ENCODE results near the gene NAP1L1.

Gene NAP1L1

DNA sequence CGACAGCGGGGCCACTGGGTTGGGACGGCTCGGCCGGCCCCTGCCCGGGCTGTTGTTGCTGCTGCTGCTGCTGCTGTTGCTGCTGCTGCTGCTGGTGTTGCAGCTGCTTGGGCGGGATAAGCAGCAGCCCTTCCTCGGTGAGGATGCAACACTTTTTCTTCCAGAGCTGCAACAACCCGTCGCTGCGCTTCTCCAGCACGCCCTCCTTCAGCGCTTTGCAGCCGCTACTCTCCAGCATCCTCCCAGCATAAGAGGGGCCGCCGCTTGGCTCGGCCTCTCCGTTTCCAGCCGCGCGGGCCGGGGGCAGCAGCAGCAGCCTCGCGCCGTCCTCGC lies 53.4 kb downstream of the NAP1L1 start:
- Histone ChIP-seq H3K14ac (ENCODE audit: low read length) (no peak overlapping the region), H2AFZ (ENCODE audit: insufficient read depth, low read length, poor library complexity) (no peak overlapping the region), H4K91ac (ENCODE audit: low read depth, low read length) (no peak overlapping the region), H3K4ac (ENCODE audit: low read depth, low read length) (no peak overlapping the region), H3K36me3 (ENCODE audit: control insufficient read depth in 1 of 2, insufficient read depth in 2 of 2, low read length in 2 of 2) (no peaks in the 10 kb centered on the region), H4K8ac (ENCODE audit: low read depth, low read length) (no peak overlapping the region), H2AK5ac (ENCODE audit: low read length) (no peak overlapping the region), H3K4me3 (ENCODE audit: low read depth, low read length) (peak overlapping the region; percentile 82), H3K4me1 (ENCODE audit: control insufficient read depth in 1 of 2, insufficient read depth in 2 of 2, low read length in 2 of 2) (peaks cover 2 to 4% of the 10 kb centered on the region in 2 experiments), H3K23ac (ENCODE audit: low read length) (no peak overlapping the region), H3K4me2 (ENCODE audit: low read length) (peak overlapping the region; percentile 55), H3K9ac (ENCODE audit: low read length) (no peak overlapping the region), H3K79me2 (ENCODE audit: control insufficient read depth, insufficient read depth, low read length, poor library complexity) (peaks cover 13% of the 10 kb centered on the region), H3K9me3 (ENCODE audit: insufficient read depth, low read depth, low read length) (no peaks in the 10 kb centered on the region), H2BK120ac (ENCODE audit: insufficient read depth, low read length, poor library complexity) (no peak overlapping the region), H2BK12ac (ENCODE audit: low read length) (no peak overlapping the region), H4K12ac (ENCODE audit: low read depth, low read length) (no peak overlapping the region), H2BK5ac (ENCODE audit: low read depth, low read length, poor library complexity) (peak overlapping the region; percentile 35), H3K79me1 (ENCODE audit: low read length) (peaks cover 14% of the 10 kb centered on the region), H3K18ac (ENCODE audit: low read length) (peak overlapping the region; percentile 56), H3K27ac (ENCODE audit: low read depth, low read length) (peak overlapping the region; percentile 36), H3K27me3 (ENCODE audit: insufficient read depth, low read length) (no peaks in the 10 kb centered on the region)
- DNase-seq: no peak
- no CpG with 5 or more reads among the region's 26 CpGs for WGBS (ENCODE audit: extremely low coverage, insufficient coverage, insufficient read length)

DNA sequence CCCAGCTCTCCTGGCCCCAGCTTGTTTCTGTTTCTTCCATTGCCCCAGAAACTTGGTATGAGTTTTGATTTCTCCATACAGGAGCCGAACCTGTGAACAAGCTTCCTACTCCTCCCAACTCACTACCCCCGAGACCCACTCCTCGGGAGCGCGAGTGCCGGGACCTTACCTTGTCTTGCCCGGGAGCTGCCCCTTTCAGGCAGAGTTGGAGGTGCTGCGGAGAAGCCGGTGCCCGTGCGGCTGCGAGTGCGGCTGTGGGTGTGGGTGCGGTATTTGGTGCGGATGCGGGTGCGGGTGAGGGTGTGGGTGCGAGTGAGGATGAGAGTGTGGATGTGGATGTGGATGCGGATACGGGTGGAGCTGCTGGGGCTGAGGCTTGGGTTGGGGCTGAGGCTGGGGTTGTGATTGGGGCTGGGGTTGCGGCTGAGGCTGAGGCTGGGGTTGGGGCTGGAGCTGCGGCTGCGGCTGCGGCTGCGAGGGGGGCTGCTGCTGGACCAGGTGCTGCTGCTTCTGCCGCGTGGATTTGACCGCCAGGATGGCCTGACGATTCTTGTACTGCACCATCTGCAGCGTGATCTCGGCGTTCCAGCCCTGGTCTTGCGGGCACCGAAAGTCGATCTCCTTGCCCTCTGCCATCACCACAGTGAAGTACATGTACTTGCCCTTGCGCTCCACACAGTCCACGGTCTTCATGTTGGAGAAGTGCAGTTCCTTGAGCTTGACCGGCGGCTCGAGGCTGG lies 54.0 kb downstream of the NAP1L1 start:
- peak overlapping the region; percentile 18 for H2AFZ ChIP-seq (ENCODE audit: insufficient read depth, low read length, poor library complexity)
- DNase-seq: peak in 1 of 2 donors; percentile 58
- WGBS (ENCODE audit: extremely low coverage, insufficient coverage, insufficient read length): no CpG with 5 or more reads among the region's 40 CpGs
- H4K91ac ChIP-seq (ENCODE audit: low read depth, low read length): peak overlapping the region; percentile 34
- H3K23ac ChIP-seq (ENCODE audit: low read length): no peak overlapping the region
- peaks cover 13% of the 10 kb centered on the region for H3K79me2 ChIP-seq (ENCODE audit: control insufficient read depth, insufficient read depth, low read length, poor library complexity)
- H3K79me1 ChIP-seq (ENCODE audit: low read length): peaks cover 14% of the 10 kb centered on the region
- H3K18ac ChIP-seq (ENCODE audit: low read length): peak overlapping the region; percentile 56
- H3K27me3 ChIP-seq (ENCODE audit: insufficient read depth, low read length): no peaks in the 10 kb centered on the region
- H3K4me1 ChIP-seq (ENCODE audit: control insufficient read depth in 1 of 2, insufficient read depth in 2 of 2, low read length in 2 of 2): peaks cover 2 to 4% of the 10 kb centered on the region in 2 experiments
- H3K27ac ChIP-seq (ENCODE audit: low read depth, low read length): no peak overlapping the region
- H3K9ac ChIP-seq (ENCODE audit: low read length): peak overlapping the region; percentile 72
- peak overlapping the region; percentile 73 for H4K8ac ChIP-seq (ENCODE audit: low read depth, low read length)
- peak overlapping the region; percentile 44 for H3K4ac ChIP-seq (ENCODE audit: low read depth, low read length)
- peak overlapping the region; percentile 55 for H3K4me2 ChIP-seq (ENCODE audit: low read length)
- peak overlapping the region; percentile 46 for H3K14ac ChIP-seq (ENCODE audit: low read length)
- H3K4me3 ChIP-seq (ENCODE audit: low read depth, low read length): peak overlapping the region; percentile 82
- peak overlapping the region; percentile 11 for H2BK5ac ChIP-seq (ENCODE audit: low read depth, low read length, poor library complexity)
- H3K9me3 ChIP-seq (ENCODE audit: insufficient read depth, low read depth, low read length): no peaks in the 10 kb centered on the region
- peak overlapping the region; percentile 63 for H2BK12ac ChIP-seq (ENCODE audit: low read length)
- peak overlapping the region; percentile 52 for H2BK120ac ChIP-seq (ENCODE audit: insufficient read depth, low read length, poor library complexity)
- peak overlapping the region; percentile 4 for H4K12ac ChIP-seq (ENCODE audit: low read depth, low read length)
- no peak overlapping the region for H2AK5ac ChIP-seq (ENCODE audit: low read length)
- H3K36me3 ChIP-seq (ENCODE audit: control insufficient read depth in 1 of 2, insufficient read depth in 2 of 2, low read length in 2 of 2): no peaks in the 10 kb centered on the region

DNA sequence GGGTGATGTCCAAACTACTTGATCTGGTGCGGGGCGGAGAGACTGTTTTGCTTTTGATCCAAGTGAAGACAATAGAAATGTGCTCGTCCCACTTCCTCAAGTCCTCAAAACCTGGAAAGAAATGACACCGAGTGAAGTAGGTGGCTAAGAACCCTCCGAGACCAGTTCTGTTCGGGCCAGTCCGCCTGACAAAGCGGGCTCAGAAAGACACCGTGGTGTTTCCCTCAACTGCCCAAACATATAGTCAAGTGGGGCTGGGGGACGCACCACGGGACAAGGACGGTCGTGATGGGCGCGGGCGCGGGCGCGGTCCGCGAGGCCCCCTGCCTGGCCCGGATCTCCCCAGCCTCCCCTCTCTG lies 54.5 kb downstream of the NAP1L1 start:
- no peaks in the 10 kb centered on the region for H3K27me3 ChIP-seq (ENCODE audit: insufficient read depth, low read length)
- H3K4ac ChIP-seq (ENCODE audit: low read depth, low read length): peak overlapping the region; percentile 44
- peaks cover 13% of the 10 kb centered on the region for H3K79me2 ChIP-seq (ENCODE audit: control insufficient read depth, insufficient read depth, low read length, poor library complexity)
- no peak overlapping the region for H2AK5ac ChIP-seq (ENCODE audit: low read length)
- peak overlapping the region; percentile 34 for H4K91ac ChIP-seq (ENCODE audit: low read depth, low read length)
- WGBS (ENCODE audit: extremely low coverage, insufficient coverage, insufficient read length): no CpG with 5 or more reads among the region's 22 CpGs
- peak in 1 of 2 donors; percentile 42 for DNase-seq
- H2BK120ac ChIP-seq (ENCODE audit: insufficient read depth, low read length, poor library complexity): peak overlapping the region; percentile 52
- peak overlapping the region; percentile 55 for H3K4me2 ChIP-seq (ENCODE audit: low read length)
- H3K4me3 ChIP-seq (ENCODE audit: low read depth, low read length): peak overlapping the region; percentile 82
- H2BK5ac ChIP-seq (ENCODE audit: low read depth, low read length, poor library complexity): peak overlapping the region; percentile 11
- H4K12ac ChIP-seq (ENCODE audit: low read depth, low read length): peak overlapping the region; percentile 4
- H3K9me3 ChIP-seq (ENCODE audit: insufficient read depth, low read depth, low read length): no peaks in the 10 kb centered on the region
- no peak overlapping the region for H3K27ac ChIP-seq (ENCODE audit: low read depth, low read length)
- H3K18ac ChIP-seq (ENCODE audit: low read length): peak overlapping the region; percentile 56
- H4K8ac ChIP-seq (ENCODE audit: low read depth, low read length): peak overlapping the region; percentile 73
- H3K14ac ChIP-seq (ENCODE audit: low read length): peak overlapping the region; percentile 46
- H3K4me1 ChIP-seq (ENCODE audit: control insufficient read depth in 1 of 2, insufficient read depth in 2 of 2, low read length in 2 of 2): peaks cover 2 to 4% of the 10 kb centered on the region in 2 experiments
- H3K79me1 ChIP-seq (ENCODE audit: low read length): peaks cover 14% of the 10 kb centered on the region
- H2AFZ ChIP-seq (ENCODE audit: insufficient read depth, low read length, poor library complexity): peak overlapping the region; percentile 18
- H3K9ac ChIP-seq (ENCODE audit: low read length): peak overlapping the region; percentile 72
- H3K23ac ChIP-seq (ENCODE audit: low read length): no peak overlapping the region
- peak overlapping the region; percentile 63 for H2BK12ac ChIP-seq (ENCODE audit: low read length)
- no peaks in the 10 kb centered on the region for H3K36me3 ChIP-seq (ENCODE audit: control insufficient read depth in 1 of 2, insufficient read depth in 2 of 2, low read length in 2 of 2)

DNA sequence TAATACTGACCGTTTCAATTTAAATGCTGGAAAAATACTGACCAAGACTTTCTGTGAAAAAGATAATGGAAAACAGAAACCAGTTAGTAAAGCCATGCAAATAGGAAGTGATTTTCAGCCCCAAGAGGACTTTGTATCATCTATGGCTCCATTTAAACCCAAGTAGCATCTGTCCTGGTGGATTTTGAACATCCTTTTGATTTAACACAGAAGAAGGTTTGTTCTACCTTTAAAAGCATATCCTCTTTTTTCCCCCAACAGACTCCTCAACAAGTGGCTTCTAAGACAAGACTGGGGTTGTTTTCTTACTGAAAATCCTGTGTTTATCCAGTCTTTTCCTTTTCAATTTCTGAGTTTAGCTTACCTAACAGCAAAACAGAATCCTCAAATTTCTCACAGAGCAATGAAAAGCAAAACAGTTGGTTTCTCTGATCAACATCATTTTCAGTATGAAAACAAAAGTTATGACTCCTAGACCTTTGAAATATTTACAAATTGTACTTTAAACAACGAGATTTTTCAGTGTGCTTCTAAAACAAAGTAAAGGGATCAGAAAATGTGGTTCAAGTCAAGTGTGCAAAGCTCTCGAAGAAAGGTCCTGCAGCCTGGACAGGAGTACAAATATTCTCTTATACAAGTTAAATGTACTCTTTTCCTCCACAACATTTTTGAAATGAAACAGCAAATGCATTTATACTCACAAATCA lies 55.8 kb downstream of the NAP1L1 start:
- Histone ChIP-seq H3K4me1 (ENCODE audit: control insufficient read depth in 1 of 2, insufficient read depth in 2 of 2, low read length in 2 of 2) (peaks cover 2 to 4% of the 10 kb centered on the region in 2 experiments), H2AK5ac (ENCODE audit: low read length) (no peak overlapping the region), H2BK12ac (ENCODE audit: low read length) (no peak overlapping the region), H4K91ac (ENCODE audit: low read depth, low read length) (no peak overlapping the region), H3K9me3 (ENCODE audit: insufficient read depth, low read depth, low read length) (no peaks in the 10 kb centered on the region), H2BK120ac (ENCODE audit: insufficient read depth, low read length, poor library complexity) (no peak overlapping the region), H3K9ac (ENCODE audit: low read length) (no peak overlapping the region), H3K18ac (ENCODE audit: low read length) (no peak overlapping the region), H3K79me1 (ENCODE audit: low read length) (peaks cover 14% of the 10 kb centered on the region), H4K8ac (ENCODE audit: low read depth, low read length) (no peak overlapping the region), H3K79me2 (ENCODE audit: control insufficient read depth, insufficient read depth, low read length, poor library complexity) (peaks cover 13% of the 10 kb centered on the region), H3K4me3 (ENCODE audit: low read depth, low read length) (no peak overlapping the region), H3K4me2 (ENCODE audit: low read length) (peak overlapping the region; percentile 43), H2AFZ (ENCODE audit: insufficient read depth, low read length, poor library complexity) (no peak overlapping the region), H4K12ac (ENCODE audit: low read depth, low read length) (no peak overlapping the region), H3K23ac (ENCODE audit: low read length) (no peak overlapping the region), H2BK5ac (ENCODE audit: low read depth, low read length, poor library complexity) (no peak overlapping the region), H3K4ac (ENCODE audit: low read depth, low read length) (no peak overlapping the region), H3K27ac (ENCODE audit: low read depth, low read length) (no peak overlapping the region), H3K27me3 (ENCODE audit: insufficient read depth, low read length) (no peaks in the 10 kb centered on the region), H3K14ac (ENCODE audit: low read length) (no peak overlapping the region), H3K36me3 (ENCODE audit: control insufficient read depth in 1 of 2, insufficient read depth in 2 of 2, low read length in 2 of 2) (no peaks in the 10 kb centered on the region)
- no CpG with 5 or more reads among the region's 3 CpGs for WGBS (ENCODE audit: extremely low coverage, insufficient coverage, insufficient read length)
- DNase-seq: no peak
